PC-3 (cell line): Measurements from ENCODE around the gene ENKD1. TPM values are rescaled to one million over a fixed set of nuclear protein-coding genes. Genes with fewer than 3 reads are reported as not detected.

ENCODE experiments used
- ATAC-seq: fragments of 200-7000 bp; cut with Tn5 transposase; 2 replicates; pipeline ENCODE4 v1.9.1; 2020; ENCODE audit warnings: mild to moderate bottlenecking, moderate library complexity
- BruUV-seq: library from RNA; stranded (reverse); fragments of 400-500 nt; replicated peaks from 2 replicates; lab custom pipeline; 2021; lab: Mats Ljungman, UMichigan
- CTCF ChIA-PET: fragments of 300-600 bp; sonication (Branson Sonifier 250); formaldehyde crosslinking; loops from one replicate; lab custom pipeline; 2022; ENCODE audit warnings: antibody characterized with exemption; lab: Charles Lee
- POLR2A ChIA-PET: fragments of 300-600 bp; sonication (Branson Sonifier 250); formaldehyde crosslinking; loops from one replicate; lab custom pipeline; 2022; ENCODE audit warnings: antibody characterized with exemption; ENCODE audit not compliant: unreplicated experiment; lab: Charles Lee
- DNase-seq: peaks from one replicate; pipeline ENCODE4 v3.0.0-alpha.2; 2015
- H2AFZ ChIP-seq: fragments of 300-600 bp; sonication (generic); 2 replicates; pipeline ENCODE4 v1.6.0; 2016; ENCODE audit warnings: antibody characterized with exemption, low read length
- H3F3A ChIP-seq: fragments of 300-600 bp; sonication (generic); one replicate; pipeline ENCODE4 v1.6.0; 2017; ENCODE audit warnings: antibody characterized with exemption, low read length, control low read depth, mild to moderate bottlenecking; ENCODE audit not compliant: unreplicated experiment
- H3K27ac ChIP-seq: fragments of 300-600 bp; sonication (generic); 2 replicates; pipeline ENCODE4 v1.5.1; 2016; ENCODE audit warnings: mild to moderate bottlenecking, low read length
- H3K27me3 ChIP-seq: fragments of 300-600 bp; sonication (generic); 2 replicates; pipeline ENCODE4 v1.6.1; 2016; ENCODE audit warnings: low read length, mixed read lengths
- H3K36me3 ChIP-seq: fragments of 300-600 bp; sonication (generic); 2 replicates; pipeline ENCODE4 v1.6.1; 2016; ENCODE audit warnings: low read depth, mixed run types, low read length, mixed read lengths
- H3K4me1 ChIP-seq: fragments of 300-600 bp; sonication (generic); 2 replicates; pipeline ENCODE4 v1.5.1; 2016; ENCODE audit warnings: low read length; ENCODE audit not compliant: insufficient read depth
- H3K4me2 ChIP-seq: fragments of 300-600 bp; sonication (generic); 2 replicates; pipeline ENCODE4 v1.6.0; 2016; ENCODE audit warnings: low read length
- H3K4me3 ChIP-seq: fragments of 300-600 bp; sonication (generic); 2 replicates; pipeline ENCODE4 v1.5.1; 2016; ENCODE audit warnings: mild to moderate bottlenecking, low read length, mixed read lengths
- H3K79me2 ChIP-seq: fragments of 300-600 bp; sonication (generic); 2 replicates; pipeline ENCODE4 v1.6.1; 2017; ENCODE audit warnings: low read length, mixed read lengths
- H3K9ac ChIP-seq: fragments of 300-600 bp; sonication (generic); 2 replicates; pipeline ENCODE4 v1.6.0; 2016; ENCODE audit warnings: mild to moderate bottlenecking, low read length
- H3K9me2 ChIP-seq: fragments of 300-600 bp; sonication (generic); replicated peaks from 2 replicates; pipeline ENCODE4 v1.6.1; 2016; ENCODE audit warnings: mixed run types, low read length, mixed read lengths
- H3K9me3 ChIP-seq: fragments of 300-600 bp; sonication (generic); 2 replicates; pipeline ENCODE4 v1.6.1; 2016; ENCODE audit warnings: low read length, mixed read lengths
- H4K20me1 ChIP-seq: fragments of 300-600 bp; sonication (generic); 2 replicates; pipeline ENCODE4 v1.6.1; 2016; ENCODE audit warnings: low read length, mixed read lengths
- EZH2 ChIP-seq: fragments of 300-600 bp; sonication (generic); IDR thresholded peaks from one replicate; pipeline ENCODE4 v1.6.1; 2017; ENCODE audit warnings: antibody characterized with exemption, mild to moderate bottlenecking, low read length; ENCODE audit not compliant: unreplicated experiment
- EZH2phosphoT487 ChIP-seq: fragments of 300-600 bp; sonication (generic); IDR thresholded peaks from 2 replicates; pipeline ENCODE4 v1.6.1; 2018; ENCODE audit warnings: mild to moderate bottlenecking, antibody characterized with exemption, low read length, borderline replicate concordance
- intact Hi-C: fragments of 100-400 bp; cut with micrococcal nuclease; formaldehyde crosslinking; loops from 2 replicates; pipeline ENCODE4 v1.9.0; 2023
- total RNA-seq: library from RNA; depleted of rRNA; stranded (reverse); fragments of >200 nt; gene quantifications from 2 replicates; pipeline ENCODE4 v1.2.3, GENCODE V29; 2014
- TF ChIP-seq, protein P1 (sequence below): fragments of 300-600 bp; sonication (generic); conservative IDR thresholded peaks from 2 replicates; pipeline ENCODE4 v1.5.1; 2017; ENCODE audit warnings: antibody characterized with exemption, low read depth, mild to moderate bottlenecking, low read length

Gene ENKD1
- total RNA-seq, 1 experiment from 2014 or later, result 19.4 TPM

GRCh38 chr16:67641779-67642708 lies 24.5 kb downstream of the ENKD1 start:
- Histone ChIP-seq H3K9me3 (no peaks in the 10 kb centered on the region), H3K27ac (no peak overlapping the region), H4K20me1 (no peaks in the 10 kb centered on the region), H3F3A (no peaks in the 10 kb centered on the region), H3K9me2 (no peaks in the 10 kb centered on the region), H2AFZ (no peak overlapping the region), H3K79me2 (no peaks in the 10 kb centered on the region), H3K9ac (no peak overlapping the region), H3K27me3 (no peaks in the 10 kb centered on the region), H3K36me3 (peaks cover 17% of the 10 kb centered on the region; the same call in 1 of the 2 replicates), H3K4me3 (no peak overlapping the region), H3K4me1 (no peaks in the 10 kb centered on the region), H3K4me2 (no peak overlapping the region)
- CTCF ChIA-PET, result interaction anchor here (0.6 kb wide), 1 partner anchor 72 kb away, joined by 6 read pairs; no protein-coding TSS in a partner anchor
- TF ChIP-seq EZH2phosphoT487 (no peak), EZH2 (no peak)
- TF ChIP-seq, protein P1, sequence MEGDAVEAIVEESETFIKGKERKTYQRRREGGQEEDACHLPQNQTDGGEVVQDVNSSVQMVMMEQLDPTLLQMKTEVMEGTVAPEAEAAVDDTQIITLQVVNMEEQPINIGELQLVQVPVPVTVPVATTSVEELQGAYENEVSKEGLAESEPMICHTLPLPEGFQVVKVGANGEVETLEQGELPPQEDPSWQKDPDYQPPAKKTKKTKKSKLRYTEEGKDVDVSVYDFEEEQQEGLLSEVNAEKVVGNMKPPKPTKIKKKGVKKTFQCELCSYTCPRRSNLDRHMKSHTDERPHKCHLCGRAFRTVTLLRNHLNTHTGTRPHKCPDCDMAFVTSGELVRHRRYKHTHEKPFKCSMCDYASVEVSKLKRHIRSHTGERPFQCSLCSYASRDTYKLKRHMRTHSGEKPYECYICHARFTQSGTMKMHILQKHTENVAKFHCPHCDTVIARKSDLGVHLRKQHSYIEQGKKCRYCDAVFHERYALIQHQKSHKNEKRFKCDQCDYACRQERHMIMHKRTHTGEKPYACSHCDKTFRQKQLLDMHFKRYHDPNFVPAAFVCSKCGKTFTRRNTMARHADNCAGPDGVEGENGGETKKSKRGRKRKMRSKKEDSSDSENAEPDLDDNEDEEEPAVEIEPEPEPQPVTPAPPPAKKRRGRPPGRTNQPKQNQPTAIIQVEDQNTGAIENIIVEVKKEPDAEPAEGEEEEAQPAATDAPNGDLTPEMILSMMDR, result no peak
- DNase-seq, result peak; percentile 15
- POLR2A ChIA-PET, result no interaction called here
- peak; percentile 76 for ATAC-seq
- intact Hi-C loops, result no loop called here
- no TSS peak for BruUV-seq

GRCh38 chr16:67637625-67638024 lies 28.9 kb downstream of the ENKD1 start:
- TF ChIP-seq, protein P1, result no peak
- TF ChIP-seq EZH2phosphoT487 (no peak), EZH2 (no peak)
- H3K4me3 ChIP-seq, result no peak overlapping the region
- H3K4me1 ChIP-seq, result no peaks in the 10 kb centered on the region
- BruUV-seq, result no TSS peak
- no peak for DNase-seq
- no peak for ATAC-seq
- no peaks in the 10 kb centered on the region for H3K9me2 ChIP-seq
- no peak overlapping the region for H3K9ac ChIP-seq
- intact Hi-C loops, result no loop called here
- H2AFZ ChIP-seq, result no peak overlapping the region
- peaks cover 24% of the 10 kb centered on the region for H3K36me3 ChIP-seq
- no peak overlapping the region for H3K27ac ChIP-seq
- ChIA-PET CTCF (no interaction called here), POLR2A (interaction anchor here (0.7 kb wide), 1 partner anchor 32 kb away, joined by 7 read pairs; no protein-coding TSS in a partner anchor)
- no peak overlapping the region for H3K4me2 ChIP-seq
- no peaks in the 10 kb centered on the region for H3K27me3 ChIP-seq
- H3K79me2 ChIP-seq, result no peaks in the 10 kb centered on the region
- no peaks in the 10 kb centered on the region for H3F3A ChIP-seq
- no peaks in the 10 kb centered on the region for H4K20me1 ChIP-seq
- no peaks in the 10 kb centered on the region for H3K9me3 ChIP-seq

GRCh38 chr16:67636713-67637112 lies 29.8 kb downstream of the ENKD1 start:
- no peaks in the 10 kb centered on the region for H3K9me2 ChIP-seq
- ATAC-seq (no peak), DNase-seq (no peak)
- H3F3A ChIP-seq, result no peaks in the 10 kb centered on the region
- BruUV-seq, result no TSS peak
- CTCF ChIA-PET, result no interaction called here
- POLR2A ChIA-PET, result no interaction called here
- H3K79me2 ChIP-seq, result no peaks in the 10 kb centered on the region
- no peak overlapping the region for H3K9ac ChIP-seq
- H4K20me1 ChIP-seq, result no peaks in the 10 kb centered on the region
- TF ChIP-seq EZH2phosphoT487 (no peak), EZH2 (no peak)
- TF ChIP-seq, protein P1, result no peak
- H3K27me3 ChIP-seq, result no peaks in the 10 kb centered on the region
- no peaks in the 10 kb centered on the region for H3K4me1 ChIP-seq
- no peak overlapping the region for H2AFZ ChIP-seq
- no peaks in the 10 kb centered on the region for H3K9me3 ChIP-seq
- H3K4me3 ChIP-seq, result no peak overlapping the region
- no peak overlapping the region for H3K27ac ChIP-seq
- intact Hi-C loops, result no loop called here
- no peak overlapping the region for H3K4me2 ChIP-seq
- peaks cover 24% of the 10 kb centered on the region for H3K36me3 ChIP-seq
